Colonic mucosa (tissue), 4 donors: ENCODE measurements around the gene SORT1. TPM values are rescaled to one million over a fixed set of nuclear protein-coding genes. Genes with fewer than 3 reads are reported as not detected.
"Not testable (repeated sequence)": the region's sequence is repeated elsewhere in the genome, so short reads cannot be mapped to it uniquely, and the experiment has no call there.

Source experiments
- DNase-seq: peaks from one replicate; pipeline ENCODE4 v3.0.0-alpha.2; 2020
- H3K27ac ChIP-seq: fragments of 200-600 bp; one replicate; pipeline ENCODE4 v1.8.0; 2021
- H3K27me3 ChIP-seq: fragments of 200-600 bp; one replicate; pipeline ENCODE4 v1.8.0; 2021
- H3K36me3 ChIP-seq: fragments of 200-600 bp; one replicate; pipeline ENCODE4 v1.8.0; 2021
- H3K4me1 ChIP-seq: fragments of 200-600 bp; one replicate; pipeline ENCODE4 v1.8.0; 2021; ENCODE audit warnings: mild to moderate bottlenecking
- H3K4me3 ChIP-seq: fragments of 200-600 bp; one replicate; pipeline ENCODE4 v1.8.0; 2021
- H3K9ac ChIP-seq, 2 donors: one replicate each; pipeline ENCODE4 v1.7.0; 2013; ENCODE audit warnings: control low read depth in 2 of 2, low read depth in 2 of 2, low read length in 2 of 2
- H3K9me3 ChIP-seq: fragments of 200-600 bp; one replicate; pipeline ENCODE4 v1.8.0; 2021
- CTCF ChIP-seq: fragments of 200-600 bp; IDR thresholded peaks from one replicate; pipeline ENCODE4 v1.8.0; 2022; ENCODE audit warnings: antibody characterized with exemption, mild to moderate bottlenecking
- intact Hi-C: fragments of 100-400 bp; cut with DNase I; formaldehyde crosslinking; loops from one replicate; pipeline ENCODE4 v1.14.1; 2022
- total RNA-seq, 2 donors: library from RNA; stranded (reverse); fragmentation: NEBNext Ultra II Directional in 1 of 2; extraction: Animal tissue kit (Norgen Biotek cat#: 25700) in 1 of 2; gene quantifications; one replicate each; pipeline ENCODE4 v1.2.1, GENCODE V29; 2021
- donor health status: healthy.
- donor health status: DM: no; HTN: no; CAD: no.
- donor health status: DM: no; HTN: no; CAD: no.

SORT1 gene
- total RNA-seq, 2 donors from 2014 or later = 76.2 to 134 TPM

- intact Hi-C loops = no loop called here
- no peak for TF ChIP-seq CTCF
Measured at GRCh38 chr1:109294481-109294880, 103.2 kb downstream of the SORT1 start.

GRCh38 chr1:109293026-109293425, 104.7 kb downstream of the SORT1 start:
- TF ChIP-seq CTCF = no peak
- no peak for DNase-seq
- Histone ChIP-seq H3K4me1 (no peaks in the 10 kb centered on the region), H3K9me3 (no peaks in the 10 kb centered on the region), H3K27me3 (no peaks in the 10 kb centered on the region), H3K27ac (no peak overlapping the region), H3K4me3 (no peak overlapping the region), H3K36me3 (no peaks in the 10 kb centered on the region), H3K9ac (no peak overlapping the region)
- intact Hi-C loops = no loop called here

More at GRCh38 chr1:109294481-109294880, 103.2 kb downstream of the SORT1 start:
- H3K27ac ChIP-seq = no peak overlapping the region
- no peak overlapping the region for H3K9ac ChIP-seq
- no peak overlapping the region for H3K4me3 ChIP-seq
- no peaks in the 10 kb centered on the region for H3K4me1 ChIP-seq
- no peaks in the 10 kb centered on the region for H3K27me3 ChIP-seq
- no peaks in the 10 kb centered on the region for H3K36me3 ChIP-seq
- no peak for DNase-seq
- H3K9me3 ChIP-seq = no peaks in the 10 kb centered on the region

- Histone ChIP-seq H3K36me3 (no peaks in the 10 kb centered on the region), H3K4me1 (no peaks in the 10 kb centered on the region), H3K9me3 (no peaks in the 10 kb centered on the region), H3K9ac (no peak overlapping the region), H3K27ac (no peak overlapping the region), H3K27me3 (no peaks in the 10 kb centered on the region), H3K4me3 (no peak overlapping the region)
- intact Hi-C loops = no loop called here
- DNase-seq = no peak
- TF ChIP-seq CTCF = no peak
Measured at GRCh38 chr1:109292364-109292763, 105.4 kb downstream of the SORT1 start.

GRCh38 chr1:109290998-109291397, 106.7 kb downstream of the SORT1 start:
- TF ChIP-seq CTCF = no peak
- intact Hi-C loops = no loop called here
- H3K27me3 ChIP-seq = no peaks in the 10 kb centered on the region

GRCh38 chr1:109290137-109290536, 107.6 kb downstream of the SORT1 start:
- no peaks in the 10 kb centered on the region for H3K9me3 ChIP-seq
- no peak for TF ChIP-seq CTCF
- no peak for DNase-seq
- H3K27ac ChIP-seq = no peak overlapping the region
- intact Hi-C loops = no loop called here
- no peaks in the 10 kb centered on the region for H3K4me1 ChIP-seq
- no peaks in the 10 kb centered on the region for H3K27me3 ChIP-seq
- H3K4me3 ChIP-seq = no peak overlapping the region
- no peaks in the 10 kb centered on the region for H3K36me3 ChIP-seq
- H3K9ac ChIP-seq = no peak overlapping the region

More at GRCh38 chr1:109290998-109291397, 106.7 kb downstream of the SORT1 start:
- no peak overlapping the region for H3K27ac ChIP-seq
- no peaks in the 10 kb centered on the region for H3K9me3 ChIP-seq
- no peak overlapping the region for H3K4me3 ChIP-seq
- no peak overlapping the region for H3K9ac ChIP-seq
- no peak for DNase-seq
- H3K4me1 ChIP-seq = no peaks in the 10 kb centered on the region
- no peaks in the 10 kb centered on the region for H3K36me3 ChIP-seq

GRCh38 chr1:109286762-109287161, 111.0 kb downstream of the SORT1 start:
- H3K4me1 ChIP-seq, H3K4me3 ChIP-seq, DNase-seq, H3K36me3 ChIP-seq, H3K9me3 ChIP-seq, H3K27me3 ChIP-seq, H3K27ac ChIP-seq, intact Hi-C loops, H3K9ac ChIP-seq: not testable (repeated sequence)
